Measurements from ENCODE around the gene ATAD3B. TPM values are rescaled to one million over a fixed set of nuclear protein-coding genes. Genes with fewer than 3 reads are reported as not detected.
"Not testable (repeated sequence)": the region's sequence is repeated elsewhere in the genome, so short reads cannot be mapped to it uniquely, and the experiment has no call there.

Gene ATAD3B
- total RNA-seq, 1 donor from 2014 or later: 47.4 TPM

DNA sequence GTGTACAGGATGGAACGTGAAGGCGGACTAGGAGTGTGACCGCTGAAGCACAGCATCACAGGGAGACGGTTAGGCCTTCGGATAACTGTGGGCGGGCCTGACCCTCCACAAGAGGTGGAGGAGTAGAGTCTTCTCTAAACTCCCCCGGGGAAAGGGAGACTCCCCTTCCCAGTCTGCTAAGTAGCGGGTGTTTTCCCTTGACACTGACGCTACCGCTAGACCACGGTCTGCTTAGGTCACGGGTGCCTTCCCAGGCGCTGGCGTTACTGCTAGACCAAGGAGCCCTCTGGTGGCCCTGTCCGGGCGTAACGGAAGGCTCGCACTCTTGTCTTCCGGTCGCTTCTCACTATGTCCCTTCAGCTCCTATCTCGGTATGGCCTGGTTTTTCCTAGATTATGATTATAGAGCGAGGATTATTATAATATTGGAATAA lies 33.8 kb downstream of the ATAD3B start:
- not testable (repeated sequence) for DNase-seq; H3K27me3 Mint-ChIP-seq; H3K9me3 Mint-ChIP-seq; H3K36me3 Mint-ChIP-seq (ENCODE audit: low read depth)
- ChIA-PET CTCF (interaction anchor here (0.6 to 1.6 kb wide), 2 partner anchors 63 to 521 kb away, joined by 3 to 5 read pairs; no protein-coding TSS in a partner anchor), POLR2A (interaction anchor here (0.7 to 1.8 kb wide), 4 partner anchors 76 to 472 kb away, joined by 3 to 9 read pairs (median 4); partner anchors contain the start of genes AURKAIP1 and CCNL2)
- Mint-ChIP-seq H3K27ac (peak overlapping the region; percentile 92), H3K4me1 (peaks cover 13% of the 10 kb centered on the region), H3K4me3 (peak overlapping the region; percentile 85)
- intact Hi-C loops (cut with micrococcal nuclease): loop anchor here (2.0 kb wide), 2 partner anchors 35 to 131 kb away; partner anchors contain the start of genes ATAD3B and AURKAIP1
- peak; percentile 83 for ATAC-seq (ENCODE audit: low read depth)

DNA sequence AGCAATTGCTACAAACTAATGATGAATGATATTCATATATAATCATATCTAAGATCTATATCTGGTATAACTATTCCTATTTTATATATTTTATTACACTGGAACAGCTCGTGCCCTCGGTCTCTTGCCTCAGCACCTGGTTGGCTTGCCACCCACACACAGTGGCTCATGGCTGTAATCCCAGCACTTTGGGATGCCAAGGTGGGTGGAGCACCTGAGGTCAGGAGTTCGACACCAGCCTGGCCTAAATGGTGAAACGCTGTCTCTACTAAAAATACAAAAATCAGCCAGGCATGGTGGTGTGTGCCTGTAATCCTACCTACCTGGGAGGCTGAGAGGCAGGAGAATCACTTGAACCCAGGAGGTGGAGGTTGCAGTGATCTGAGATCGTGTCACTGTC lies 34.2 kb downstream of the ATAD3B start:
- H3K27me3 Mint-ChIP-seq; DNase-seq; ATAC-seq (ENCODE audit: low read depth); H3K9me3 Mint-ChIP-seq; H3K36me3 Mint-ChIP-seq (ENCODE audit: low read depth): not testable (repeated sequence)
- Mint-ChIP-seq H3K4me3 (peak overlapping the region; percentile 85), H3K27ac (peak overlapping the region; percentile 92), H3K4me1 (peaks cover 13% of the 10 kb centered on the region)
- intact Hi-C loops (cut with micrococcal nuclease): loop anchor here (2.0 kb wide), 2 partner anchors 35 to 131 kb away; partner anchors contain the start of genes ATAD3B and AURKAIP1
- ChIA-PET POLR2A (interaction anchor here (1.0 to 1.8 kb wide), 3 partner anchors 107 to 473 kb away, joined by 4 to 9 read pairs (median 5); partner anchors contain the start of genes AURKAIP1 and CCNL2), CTCF (interaction anchor here (0.6 kb wide), 1 partner anchor 521 kb away, joined by 3 read pairs; no protein-coding TSS in a partner anchor)

DNA sequence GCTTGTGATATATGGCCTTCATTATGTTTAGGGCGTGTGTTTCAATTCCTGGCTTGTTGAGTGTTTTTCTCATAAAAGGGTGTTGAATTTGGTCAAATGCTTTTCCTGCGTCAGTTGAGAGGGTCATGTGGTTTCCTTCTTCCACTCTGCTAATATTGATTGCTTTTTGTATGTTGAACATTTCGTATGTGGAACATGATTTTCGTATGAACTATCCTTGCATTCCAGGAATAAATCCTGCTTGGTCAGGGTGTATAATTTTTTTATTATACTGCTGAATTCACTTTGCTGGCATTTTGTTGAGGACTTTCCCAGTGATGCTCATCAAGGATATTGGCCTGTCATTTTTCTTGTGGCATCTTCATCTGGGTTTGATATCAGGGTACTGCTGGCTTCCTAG lies 35.7 kb downstream of the ATAD3B start:
- Mint-ChIP-seq H3K36me3 (ENCODE audit: low read depth) (peaks cover 3% of the 10 kb centered on the region), H3K27me3 (no peaks in the 10 kb centered on the region), H3K4me1 (peaks cover 21% of the 10 kb centered on the region), H3K9me3 (no peaks in the 10 kb centered on the region), H3K4me3 (no peak overlapping the region), H3K27ac (no peak overlapping the region)
- DNase-seq (no peak), ATAC-seq (ENCODE audit: low read depth) (no peak)
- intact Hi-C loops (cut with micrococcal nuclease): no loop called here
- CTCF ChIA-PET: no interaction called here
- POLR2A ChIA-PET: no interaction called here
- TF ChIP-seq, protein P1, sequence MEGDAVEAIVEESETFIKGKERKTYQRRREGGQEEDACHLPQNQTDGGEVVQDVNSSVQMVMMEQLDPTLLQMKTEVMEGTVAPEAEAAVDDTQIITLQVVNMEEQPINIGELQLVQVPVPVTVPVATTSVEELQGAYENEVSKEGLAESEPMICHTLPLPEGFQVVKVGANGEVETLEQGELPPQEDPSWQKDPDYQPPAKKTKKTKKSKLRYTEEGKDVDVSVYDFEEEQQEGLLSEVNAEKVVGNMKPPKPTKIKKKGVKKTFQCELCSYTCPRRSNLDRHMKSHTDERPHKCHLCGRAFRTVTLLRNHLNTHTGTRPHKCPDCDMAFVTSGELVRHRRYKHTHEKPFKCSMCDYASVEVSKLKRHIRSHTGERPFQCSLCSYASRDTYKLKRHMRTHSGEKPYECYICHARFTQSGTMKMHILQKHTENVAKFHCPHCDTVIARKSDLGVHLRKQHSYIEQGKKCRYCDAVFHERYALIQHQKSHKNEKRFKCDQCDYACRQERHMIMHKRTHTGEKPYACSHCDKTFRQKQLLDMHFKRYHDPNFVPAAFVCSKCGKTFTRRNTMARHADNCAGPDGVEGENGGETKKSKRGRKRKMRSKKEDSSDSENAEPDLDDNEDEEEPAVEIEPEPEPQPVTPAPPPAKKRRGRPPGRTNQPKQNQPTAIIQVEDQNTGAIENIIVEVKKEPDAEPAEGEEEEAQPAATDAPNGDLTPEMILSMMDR (IDR thresholded peaks at IDR 0.05): no peak

DNA sequence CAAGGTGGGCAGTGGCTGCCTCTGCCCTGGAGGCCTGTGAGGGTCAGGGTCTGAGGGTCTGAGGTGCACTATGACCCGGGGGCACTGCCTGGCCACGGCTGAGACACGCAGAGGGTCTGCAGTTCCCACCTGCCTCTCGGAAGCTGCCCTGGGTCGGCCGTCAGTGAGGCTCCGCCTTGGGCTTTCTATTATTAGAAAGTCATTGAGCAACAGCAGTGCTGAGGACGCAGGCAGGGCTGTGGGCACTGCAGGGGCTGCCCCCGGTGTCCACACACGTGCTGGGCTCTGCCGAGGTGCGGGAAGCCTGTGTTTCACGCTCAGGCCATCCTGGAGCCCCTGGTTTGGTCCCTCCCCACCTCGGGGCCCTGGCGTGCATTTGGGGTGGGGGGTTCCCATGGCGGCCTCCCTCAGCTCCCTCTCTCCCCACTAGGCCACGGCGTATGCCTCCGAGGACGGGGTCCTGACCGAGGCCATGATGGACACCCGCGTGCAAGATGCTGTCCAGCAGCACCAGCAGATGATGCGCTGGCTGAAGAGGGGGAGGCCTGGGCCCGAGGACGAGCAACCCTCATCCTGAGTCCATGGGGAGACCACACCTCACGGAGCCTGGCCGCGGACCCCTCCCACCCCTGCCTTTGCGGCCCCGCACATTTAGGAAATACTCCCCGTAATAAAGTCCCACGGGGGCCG lies 37.4 kb downstream of the ATAD3B start:
- CTCF ChIA-PET, POLR2A ChIA-PET, H3K4me3 Mint-ChIP-seq: not testable (repeated sequence)

DNA sequence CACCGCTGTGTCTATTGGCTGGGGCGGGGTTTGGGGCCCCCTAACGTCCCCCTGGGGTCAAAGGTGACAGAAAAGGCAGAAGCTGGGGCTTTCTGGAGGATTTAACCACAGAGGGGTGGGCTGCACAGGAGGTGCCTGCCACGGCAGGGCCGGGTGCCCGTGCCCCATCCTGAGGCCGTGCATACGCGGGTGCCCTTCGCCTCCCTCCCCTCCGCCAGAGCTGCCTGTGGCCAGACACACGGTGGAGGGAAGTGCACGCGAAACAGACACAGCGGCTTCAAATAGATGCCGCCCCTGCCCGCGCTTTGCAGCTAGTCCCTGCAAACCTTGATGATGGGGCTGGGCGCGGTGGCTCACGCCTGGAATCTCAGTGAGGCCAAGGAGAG lies 37.9 kb downstream of the ATAD3B start:
- H3K4me3 Mint-ChIP-seq; H3K9me3 Mint-ChIP-seq; H3K27ac Mint-ChIP-seq; CTCF ChIA-PET; ATAC-seq (ENCODE audit: low read depth); H3K36me3 Mint-ChIP-seq (ENCODE audit: low read depth); H3K27me3 Mint-ChIP-seq; DNase-seq; intact Hi-C loops (cut with micrococcal nuclease): not testable (repeated sequence)
- POLR2A ChIA-PET: interaction anchor here (0.6 kb wide), 1 partner anchor 88 kb away, joined by 4 read pairs; no protein-coding TSS in a partner anchor
- peaks cover 27% of the 10 kb centered on the region for H3K4me1 Mint-ChIP-seq

More for the DNA sequence above, 37.4 kb downstream of the ATAD3B start:
- H3K9me3 Mint-ChIP-seq; DNase-seq; intact Hi-C loops (cut with micrococcal nuclease); ATAC-seq (ENCODE audit: low read depth); H3K36me3 Mint-ChIP-seq (ENCODE audit: low read depth); H3K27me3 Mint-ChIP-seq; H3K27ac Mint-ChIP-seq: not testable (repeated sequence)
- peaks cover 27% of the 10 kb centered on the region for H3K4me1 Mint-ChIP-seq

DNA sequence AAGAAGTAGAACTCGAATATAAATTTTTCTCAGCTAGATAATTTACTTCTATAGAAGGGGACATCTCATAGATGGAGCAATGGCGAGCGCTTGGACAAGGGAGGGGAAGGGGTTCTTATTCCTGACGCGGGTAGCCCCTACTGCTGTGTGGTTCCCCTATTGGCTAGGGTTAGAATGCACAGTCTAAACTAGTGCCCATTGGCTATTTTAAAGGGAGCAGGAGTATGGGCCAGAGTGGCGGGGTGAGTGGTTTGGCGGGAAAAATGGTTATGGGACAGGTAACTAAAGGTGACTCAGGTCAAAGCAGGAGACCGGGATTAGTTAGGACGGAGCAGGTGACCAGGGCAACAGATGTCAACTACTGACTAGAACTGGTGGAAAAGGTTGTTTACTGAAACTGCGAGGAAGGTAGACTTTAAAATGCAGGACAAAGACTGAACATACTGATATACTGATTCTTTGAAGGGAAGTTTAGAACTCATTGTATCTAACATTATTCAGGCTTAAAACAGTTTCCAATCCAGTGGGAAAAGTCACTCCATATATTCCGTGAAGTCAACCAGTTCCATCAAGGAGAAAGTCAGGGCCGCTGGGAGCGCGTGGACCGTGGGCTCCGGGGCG lies 39.5 kb downstream of the ATAD3B start:
- no peaks in the 10 kb centered on the region for H3K9me3 Mint-ChIP-seq

More for the DNA sequence above, 39.5 kb downstream of the ATAD3B start:
- Mint-ChIP-seq H3K4me1 (peaks cover 14% of the 10 kb centered on the region), H3K4me3 (peak overlapping the region; percentile 91), H3K27ac (peak overlapping the region; percentile 80), H3K27me3 (no peaks in the 10 kb centered on the region), H3K36me3 (ENCODE audit: low read depth) (peaks cover 9% of the 10 kb centered on the region)
- CTCF ChIA-PET: no interaction called here
- DNase-seq (no peak), ATAC-seq (ENCODE audit: low read depth) (no peak)
- POLR2A ChIA-PET: interaction anchor here (0.6 to 1.0 kb wide), 3 partner anchors 112 to 267 kb away, joined by 3 to 4 read pairs (median 3); partner anchors contain the start of gene CCNL2
- TF ChIP-seq, protein P1 (IDR thresholded peaks at IDR 0.05): no peak
- intact Hi-C loops (cut with micrococcal nuclease): loop anchor here (5.0 kb wide), 1 partner anchor 266 kb away; the partner anchor contains the start of gene NADK
